ENCODE results near the gene XYLT1.
A peak's percentile ranks its signal among the peaks of the same experiment; 100 is the strongest.

XYLT1 gene

DNA sequence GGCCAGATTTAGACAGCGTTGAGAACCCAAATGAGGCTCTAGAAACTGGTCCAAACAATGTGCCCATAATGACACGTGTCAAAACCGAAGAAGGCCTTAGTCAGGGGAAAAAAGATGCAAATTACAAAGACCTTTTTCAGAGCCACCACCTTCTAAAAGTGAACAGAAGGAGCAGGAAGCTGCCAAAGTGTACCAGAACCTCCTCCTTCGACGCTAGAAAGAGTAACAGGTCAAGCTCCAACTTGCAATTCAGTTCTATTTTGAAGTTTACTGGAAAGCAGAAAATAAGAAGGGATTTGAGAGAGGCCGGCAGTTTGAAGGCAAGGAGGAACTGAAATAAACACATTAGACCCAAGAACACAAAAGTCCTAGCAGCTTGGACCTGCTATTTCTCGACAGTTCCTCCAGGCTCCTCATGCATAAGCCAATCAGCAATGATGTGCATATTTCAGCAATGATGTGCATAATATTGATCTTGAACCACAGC is 61.8 kb downstream of the XYLT1 start (continued):
- no peak for TF ChIP-seq CSRNP3 (CRISPR knock-in tag; IDR thresholded peaks at IDR 0.05)
- no peak for TF ChIP-seq ESRRG (CRISPR knock-in tag; IDR thresholded peaks at IDR 0.05)
- TF ChIP-seq RARB (CRISPR knock-in tag; IDR thresholded peaks at IDR 0.05), result no peak
- no peak for TF ChIP-seq TCF4 (CRISPR knock-in tag; IDR thresholded peaks at IDR 0.05; ENCODE audit: borderline replicate concordance)
- TF ChIP-seq ARNTL (CRISPR knock-in tag; IDR thresholded peaks at IDR 0.05; ENCODE audit: borderline replicate concordance, low read depth), result no peak
- TF ChIP-seq ZFP3 (CRISPR knock-in tag; IDR thresholded peaks at IDR 0.05), result no peak

DNA sequence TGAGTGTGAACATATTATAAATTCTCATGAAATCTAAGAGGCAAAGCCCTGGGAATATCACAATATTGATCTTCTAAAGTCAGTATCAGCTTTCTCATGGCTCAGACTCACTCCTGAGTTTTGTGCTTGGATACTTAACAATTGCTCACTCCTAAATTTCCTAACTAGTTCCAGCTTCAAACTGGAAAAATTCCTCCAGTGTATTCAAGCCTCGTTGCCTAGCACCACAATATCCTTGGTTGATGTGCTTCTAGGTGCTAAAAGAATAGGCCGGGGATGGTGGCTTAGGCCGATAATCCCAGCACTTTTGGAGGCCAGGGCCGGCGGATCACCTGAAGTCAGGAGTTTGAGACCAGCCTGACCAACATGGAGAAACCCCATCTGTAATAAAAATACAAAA is 62.5 kb downstream of the XYLT1 start:
- no peak for TF ChIP-seq ESRRG (CRISPR knock-in tag; IDR thresholded peaks at IDR 0.05)
- no peak for TF ChIP-seq TCF4 (CRISPR knock-in tag; IDR thresholded peaks at IDR 0.05; ENCODE audit: borderline replicate concordance)
- TF ChIP-seq, protein P1, sequence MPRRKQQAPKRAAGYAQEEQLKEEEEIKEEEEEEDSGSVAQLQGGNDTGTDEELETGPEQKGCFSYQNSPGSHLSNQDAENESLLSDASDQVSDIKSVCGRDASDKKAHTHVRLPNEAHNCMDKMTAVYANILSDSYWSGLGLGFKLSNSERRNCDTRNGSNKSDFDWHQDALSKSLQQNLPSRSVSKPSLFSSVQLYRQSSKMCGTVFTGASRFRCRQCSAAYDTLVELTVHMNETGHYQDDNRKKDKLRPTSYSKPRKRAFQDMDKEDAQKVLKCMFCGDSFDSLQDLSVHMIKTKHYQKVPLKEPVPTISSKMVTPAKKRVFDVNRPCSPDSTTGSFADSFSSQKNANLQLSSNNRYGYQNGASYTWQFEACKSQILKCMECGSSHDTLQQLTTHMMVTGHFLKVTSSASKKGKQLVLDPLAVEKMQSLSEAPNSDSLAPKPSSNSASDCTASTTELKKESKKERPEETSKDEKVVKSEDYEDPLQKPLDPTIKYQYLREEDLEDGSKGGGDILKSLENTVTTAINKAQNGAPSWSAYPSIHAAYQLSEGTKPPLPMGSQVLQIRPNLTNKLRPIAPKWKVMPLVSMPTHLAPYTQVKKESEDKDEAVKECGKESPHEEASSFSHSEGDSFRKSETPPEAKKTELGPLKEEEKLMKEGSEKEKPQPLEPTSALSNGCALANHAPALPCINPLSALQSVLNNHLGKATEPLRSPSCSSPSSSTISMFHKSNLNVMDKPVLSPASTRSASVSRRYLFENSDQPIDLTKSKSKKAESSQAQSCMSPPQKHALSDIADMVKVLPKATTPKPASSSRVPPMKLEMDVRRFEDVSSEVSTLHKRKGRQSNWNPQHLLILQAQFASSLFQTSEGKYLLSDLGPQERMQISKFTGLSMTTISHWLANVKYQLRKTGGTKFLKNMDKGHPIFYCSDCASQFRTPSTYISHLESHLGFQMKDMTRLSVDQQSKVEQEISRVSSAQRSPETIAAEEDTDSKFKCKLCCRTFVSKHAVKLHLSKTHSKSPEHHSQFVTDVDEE (CRISPR knock-in tag; IDR thresholded peaks at IDR 0.05), result no peak
- ATAC-seq, result no peak

DNA sequence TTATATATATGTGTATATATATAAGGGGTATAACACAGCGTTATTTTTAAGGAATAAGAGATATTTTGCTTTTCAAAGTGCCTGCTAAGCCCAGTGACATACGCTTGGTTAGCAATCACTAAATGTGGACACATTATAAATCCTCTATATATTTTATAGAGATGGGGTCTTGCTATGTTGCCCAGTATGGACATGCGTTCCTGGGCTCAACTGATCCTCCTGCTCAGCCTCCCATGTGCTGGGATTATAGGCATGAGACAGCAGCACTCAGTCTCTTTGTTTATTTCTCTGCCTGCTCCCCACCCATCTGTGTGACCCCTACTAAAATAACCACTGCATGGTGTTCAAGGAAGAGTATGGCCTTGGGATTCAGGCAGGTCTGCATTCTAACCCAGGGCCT is 63.4 kb downstream of the XYLT1 start:
- TF ChIP-seq PPARA (CRISPR knock-in tag; IDR thresholded peaks at IDR 0.05; ENCODE audit: borderline replicate concordance) (no peak), ZNF70 (CRISPR knock-in tag; IDR thresholded peaks at IDR 0.05) (no peak), CSRNP3 (CRISPR knock-in tag; IDR thresholded peaks at IDR 0.05) (no peak), RARB (CRISPR knock-in tag; IDR thresholded peaks at IDR 0.05) (no peak), ARNTL (CRISPR knock-in tag; IDR thresholded peaks at IDR 0.05; ENCODE audit: borderline replicate concordance, low read depth) (no peak), TCF4 (CRISPR knock-in tag; IDR thresholded peaks at IDR 0.05; ENCODE audit: borderline replicate concordance) (no peak), OSR1 (CRISPR knock-in tag; IDR thresholded peaks at IDR 0.05) (no peak), TOX (CRISPR knock-in tag; IDR thresholded peaks at IDR 0.05; ENCODE audit: borderline replicate concordance) (no peak), SNAI2 (CRISPR knock-in tag; IDR thresholded peaks at IDR 0.05) (no peak), ZFP3 (CRISPR knock-in tag; IDR thresholded peaks at IDR 0.05) (no peak), ZFP30 (CRISPR knock-in tag; IDR thresholded peaks at IDR 0.05) (no peak), CSDC2 (CRISPR knock-in tag; IDR thresholded peaks at IDR 0.05) (no peak)
- TF ChIP-seq, protein P2, sequence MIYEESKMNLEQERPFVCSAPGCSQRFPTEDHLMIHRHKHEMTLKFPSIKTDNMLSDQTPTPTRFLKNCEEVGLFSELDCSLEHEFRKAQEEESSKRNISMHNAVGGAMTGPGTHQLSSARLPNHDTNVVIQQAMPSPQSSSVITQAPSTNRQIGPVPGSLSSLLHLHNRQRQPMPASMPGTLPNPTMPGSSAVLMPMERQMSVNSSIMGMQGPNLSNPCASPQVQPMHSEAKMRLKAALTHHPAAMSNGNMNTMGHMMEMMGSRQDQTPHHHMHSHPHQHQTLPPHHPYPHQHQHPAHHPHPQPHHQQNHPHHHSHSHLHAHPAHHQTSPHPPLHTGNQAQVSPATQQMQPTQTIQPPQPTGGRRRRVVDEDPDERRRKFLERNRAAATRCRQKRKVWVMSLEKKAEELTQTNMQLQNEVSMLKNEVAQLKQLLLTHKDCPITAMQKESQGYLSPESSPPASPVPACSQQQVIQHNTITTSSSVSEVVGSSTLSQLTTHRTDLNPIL (CRISPR knock-in tag; IDR thresholded peaks at IDR 0.05; ENCODE audit: low read depth), result no peak
- TF ChIP-seq, protein P1 (CRISPR knock-in tag; IDR thresholded peaks at IDR 0.05), result no peak

DNA sequence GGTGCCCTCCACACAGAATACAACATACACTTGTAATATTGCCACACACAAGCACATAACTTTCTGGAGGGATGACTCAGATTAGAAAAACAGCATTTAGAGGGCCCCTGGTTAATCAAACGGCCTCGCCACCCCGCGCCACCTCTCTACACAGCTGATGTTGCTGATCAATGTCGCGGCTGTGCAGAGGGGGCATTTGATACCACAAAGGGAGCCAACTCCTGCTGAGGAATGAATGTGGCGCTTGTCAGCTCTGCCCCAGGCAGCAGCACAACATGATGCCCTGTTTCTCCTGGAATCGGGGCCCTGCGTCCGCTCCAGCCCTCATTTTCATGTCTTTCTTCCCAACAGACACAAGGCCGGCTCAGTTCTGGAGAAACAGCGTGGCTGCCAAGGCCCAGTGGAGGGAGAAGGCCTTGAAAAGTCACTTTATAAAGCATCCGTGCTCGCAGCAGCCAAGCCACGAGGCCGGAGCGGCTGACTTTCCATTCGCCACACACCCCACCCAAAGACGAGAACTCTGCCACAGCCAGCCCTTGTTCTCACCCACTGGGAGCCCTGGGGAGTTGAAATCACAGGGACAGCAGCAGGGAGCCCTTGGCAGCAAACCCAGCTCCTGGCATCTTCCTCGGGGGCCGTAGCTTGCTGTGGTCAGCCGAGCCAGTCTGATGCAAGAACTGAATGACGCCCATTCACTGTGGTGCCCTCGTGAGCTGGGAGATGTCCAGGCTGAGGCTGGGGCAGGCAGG is 65.6 kb downstream of the XYLT1 start:
- no peak for TF ChIP-seq ZC3H10 (CRISPR knock-in tag; IDR thresholded peaks at IDR 0.05)
- TF ChIP-seq BACH2 (CRISPR knock-in tag; IDR thresholded peaks at IDR 0.05; ENCODE audit: borderline replicate concordance), result no peak
- no peak for TF ChIP-seq ZNF8 (CRISPR knock-in tag; IDR thresholded peaks at IDR 0.05)
- TF ChIP-seq ZNF565 (CRISPR knock-in tag; conservative IDR thresholded peaks at IDR 0.05; ENCODE audit: low read depth), result no peak

More for the DNA sequence above, 63.4 kb downstream of the XYLT1 start:
- no peak for ATAC-seq

More for the DNA sequence above, 65.6 kb downstream of the XYLT1 start:
- peak; percentile 45 for ATAC-seq
